Loucy (cell line): ENCODE data around the gene TOMM6.

Experiments used
- H2AFZ ChIP-seq: fragments of 200-600 bp; sonication (generic); 2 replicates; pipeline ENCODE4 v1.6.0; 2016; ENCODE audit warnings: antibody characterized with exemption, mild to moderate bottlenecking, low read length, moderate library complexity
- H3F3A ChIP-seq: fragments of 200-600 bp; 2 replicates; pipeline ENCODE4 v1.6.0; 2016; ENCODE audit warnings: antibody characterized with exemption, low read depth, mild to moderate bottlenecking
- H3K27me3 ChIP-seq: fragments of 200-600 bp; sonication (generic); 2 replicates; pipeline ENCODE4 v1.6.1; 2014; ENCODE audit warnings: low read length, mild to moderate bottlenecking; ENCODE audit not compliant: insufficient read depth, poor library complexity, severe bottlenecking
- H3K36me3 ChIP-seq: fragments of 200-600 bp; sonication (generic); 2 replicates; pipeline ENCODE4 v1.6.1; 2016; ENCODE audit warnings: low read length; ENCODE audit not compliant: insufficient read depth
- H3K4me1 ChIP-seq: fragments of 200-600 bp; sonication (generic); 2 replicates; pipeline ENCODE4 v1.5.1; 2014; ENCODE audit warnings: low read length, mild to moderate bottlenecking; ENCODE audit not compliant: insufficient read depth, poor library complexity, severe bottlenecking
- H3K4me2 ChIP-seq: fragments of 200-600 bp; sonication (generic); 2 replicates; pipeline ENCODE4 v1.6.0; 2014; ENCODE audit warnings: antibody characterized with exemption, low read length, low read depth, mild to moderate bottlenecking; ENCODE audit not compliant: poor library complexity, severe bottlenecking
- H3K4me3 ChIP-seq: fragments of 200-600 bp; sonication (generic); 2 replicates; pipeline ENCODE4 v1.5.1; 2014; ENCODE audit warnings: low read length, mild to moderate bottlenecking, mixed read lengths; ENCODE audit not compliant: poor library complexity, severe bottlenecking
- H3K79me2 ChIP-seq: fragments of 200-600 bp; sonication (generic); 2 replicates; pipeline ENCODE4 v1.6.1; 2014; ENCODE audit warnings: low read length; ENCODE audit not compliant: insufficient read depth
- H3K9ac ChIP-seq: fragments of 200-600 bp; sonication (generic); 2 replicates; pipeline ENCODE4 v1.6.0; 2014; ENCODE audit warnings: mild to moderate bottlenecking, low read depth, low read length, moderate library complexity; ENCODE audit not compliant: poor library complexity, severe bottlenecking
- H3K9me2 ChIP-seq: fragments of 200-600 bp; sonication (generic); replicated peaks from 2 replicates; pipeline ENCODE4 v1.6.1; 2016; ENCODE audit warnings: low read depth, low read length, mixed read lengths
- H3K9me3 ChIP-seq: fragments of 200-600 bp; sonication (generic); 2 replicates; pipeline ENCODE4 v1.6.1; 2014; ENCODE audit warnings: mild to moderate bottlenecking, antibody characterized with exemption, low read length, low read depth; ENCODE audit not compliant: insufficient read depth
- H4K20me1 ChIP-seq: fragments of 200-600 bp; sonication (generic); 2 replicates; pipeline ENCODE4 v1.6.0; 2014; ENCODE audit warnings: antibody characterized with exemption, low read length, mild to moderate bottlenecking; ENCODE audit not compliant: insufficient read depth, poor library complexity, severe bottlenecking
- CTCF ChIP-seq: fragments of 200-600 bp; sonication (generic); conservative IDR thresholded peaks from 2 replicates; pipeline ENCODE4 v1.5.1; 2014; ENCODE audit warnings: mild to moderate bottlenecking, antibody characterized with exemption, low read length
- EZH2phosphoT487 ChIP-seq: fragments of 200-600 bp; IDR thresholded peaks from 2 replicates; pipeline ENCODE4 v1.6.1; 2018; ENCODE audit warnings: antibody characterized with exemption, mild to moderate bottlenecking, moderate library complexity, borderline replicate concordance

Gene TOMM6

GRCh38 chr6:41748542-41748941, 39.0 kb upstream of the TOMM6 start:
- TF ChIP-seq CTCF (no peak), EZH2phosphoT487 (no peak)
- H3K9ac ChIP-seq, result no peak overlapping the region
- no peaks in the 10 kb centered on the region for H3K79me2 ChIP-seq
- no peaks in the 10 kb centered on the region for H3K4me1 ChIP-seq
- no peaks in the 10 kb centered on the region for H3K9me2 ChIP-seq
- H2AFZ ChIP-seq, result no peak overlapping the region
- no peaks in the 10 kb centered on the region for H4K20me1 ChIP-seq
- no peaks in the 10 kb centered on the region for H3K9me3 ChIP-seq
- no peaks in the 10 kb centered on the region for H3K27me3 ChIP-seq
- no peaks in the 10 kb centered on the region for H3F3A ChIP-seq
- no peak overlapping the region for H3K4me3 ChIP-seq
- no peaks in the 10 kb centered on the region for H3K36me3 ChIP-seq
- no peak overlapping the region for H3K4me2 ChIP-seq

- H3F3A ChIP-seq, result no peaks in the 10 kb centered on the region
- no peaks in the 10 kb centered on the region for H3K79me2 ChIP-seq
- no peak overlapping the region for H3K9ac ChIP-seq
- H3K9me2 ChIP-seq, result no peaks in the 10 kb centered on the region
- TF ChIP-seq CTCF (no peak), EZH2phosphoT487 (no peak)
- H3K4me1 ChIP-seq, result no peaks in the 10 kb centered on the region
- no peaks in the 10 kb centered on the region for H4K20me1 ChIP-seq
- no peak overlapping the region for H3K4me2 ChIP-seq
- no peaks in the 10 kb centered on the region for H3K36me3 ChIP-seq
- no peak overlapping the region for H3K4me3 ChIP-seq
- no peak overlapping the region for H2AFZ ChIP-seq
- no peaks in the 10 kb centered on the region for H3K9me3 ChIP-seq
- no peaks in the 10 kb centered on the region for H3K27me3 ChIP-seq
Measured at GRCh38 chr6:41750374-41750773, 37.1 kb upstream of the TOMM6 start.

GRCh38 chr6:41755895-41756294, 31.6 kb upstream of the TOMM6 start:
- peak overlapping the region; percentile 45 for H3K9ac ChIP-seq
- no peak for TF ChIP-seq CTCF
- TF ChIP-seq EZH2phosphoT487, result no peak
- H4K20me1 ChIP-seq, result no peaks in the 10 kb centered on the region
- H3K9me2 ChIP-seq, result no peaks in the 10 kb centered on the region
- H3K4me3 ChIP-seq, result peak overlapping the region; percentile 23
- H3K9me3 ChIP-seq, result no peaks in the 10 kb centered on the region
- no peaks in the 10 kb centered on the region for H3K27me3 ChIP-seq
- H3K36me3 ChIP-seq, result no peaks in the 10 kb centered on the region
- peak overlapping the region; percentile 47 for H3K4me2 ChIP-seq
- peaks cover 21% of the 10 kb centered on the region for H3K4me1 ChIP-seq
- no peaks in the 10 kb centered on the region for H3K79me2 ChIP-seq
- peak overlapping the region; percentile 53 for H2AFZ ChIP-seq
- H3F3A ChIP-seq, result no peaks in the 10 kb centered on the region
